HG02571 (cell line): Measurements from ENCODE around the gene UBE2J2.

ENCODE experiments used
- ATAC-seq: cut with Tn5 transposase; IDR thresholded peaks from one replicate; pipeline ENCODE4 v1.9.1; 2021; ENCODE audit warnings: mild to moderate bottlenecking, moderate library complexity; ENCODE audit not compliant: unreplicated experiment

UBE2J2 gene

GRCh38 chr1:1215881-1216605 is 57.6 kb downstream of the UBE2J2 start:
- ATAC-seq: no peak

GRCh38 chr1:1215080-1215676 is 58.5 kb downstream of the UBE2J2 start:
- no peak for ATAC-seq

- no peak for ATAC-seq
Measured at GRCh38 chr1:1213345-1214265, 60.0 kb downstream of the UBE2J2 start, which contains the start of gene TNFRSF4. Gene TNFRSF4 (minus strand): TSS chr1:1214153. CDS start chr1:1214127, 26 bp downstream.

GRCh38 chr1:1212780-1213344 is 60.8 kb downstream of the UBE2J2 start:
- no peak for ATAC-seq

GRCh38 chr1:1211541-1212441 is 61.9 kb downstream of the UBE2J2 start:
- ATAC-seq: no peak

GRCh38 chr1:1210726-1211540 is 62.7 kb downstream of the UBE2J2 start:
- ATAC-seq: no peak

- no peak for ATAC-seq
Measured at GRCh38 chr1:1208713-1209433, 64.8 kb downstream of the UBE2J2 start.

GRCh38 chr1:1207571-1207892 is 66.1 kb downstream of the UBE2J2 start:
- ATAC-seq: no peak

- ATAC-seq: no peak
Measured at GRCh38 chr1:1206966-1207531, 66.6 kb downstream of the UBE2J2 start.

GRCh38 chr1:1206376-1206965 is 67.2 kb downstream of the UBE2J2 start, which contains the start of gene TNFRSF18:
Gene TNFRSF18 (minus strand): TSS chr1:1206592. CDS start chr1:1206571, 21 bp downstream.
- no peak for ATAC-seq

- no peak for ATAC-seq
Measured at GRCh38 chr1:1205769-1206375, 67.8 kb downstream of the UBE2J2 start.

GRCh38 chr1:1204998-1205768 is 68.5 kb downstream of the UBE2J2 start:
- no peak for ATAC-seq

- ATAC-seq: no peak
Measured at GRCh38 chr1:1204425-1204920, 69.2 kb downstream of the UBE2J2 start.
